Measurements from ENCODE around the gene CNTNAP2.

CNTNAP2 gene

GRCh38 chr7:148135997-148136396 lies 2019.4 kb downstream of the CNTNAP2 start:
- no peak for DNase-seq (ENCODE audit: low read depth in 2 of 2)

- no peak for DNase-seq (ENCODE audit: low read depth in 2 of 2)
Measured at GRCh38 chr7:148142660-148143248, 2026.2 kb downstream of the CNTNAP2 start.

DNA sequence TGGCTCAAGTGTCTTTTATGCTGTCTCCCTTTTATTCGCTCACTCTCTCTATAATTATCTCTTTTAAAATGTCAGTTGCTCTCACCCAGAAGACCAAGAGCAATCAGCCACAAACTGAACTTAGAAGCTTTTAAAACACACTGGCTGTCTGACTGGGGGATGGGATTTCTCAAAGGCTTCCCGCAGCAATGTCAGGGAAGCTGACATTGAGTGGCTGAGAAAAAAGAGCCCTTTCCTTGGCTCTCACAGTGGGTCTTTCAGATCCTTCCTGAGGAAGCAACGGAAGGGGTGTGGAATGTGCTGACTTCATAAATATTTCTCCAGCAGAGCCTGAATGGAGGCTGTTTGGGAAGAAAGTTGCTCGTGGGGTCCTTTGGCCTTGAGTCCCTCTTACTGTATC lies 2028.2 kb downstream of the CNTNAP2 start:
- DNase-seq (ENCODE audit: low read depth in 2 of 2), result no peak

DNA sequence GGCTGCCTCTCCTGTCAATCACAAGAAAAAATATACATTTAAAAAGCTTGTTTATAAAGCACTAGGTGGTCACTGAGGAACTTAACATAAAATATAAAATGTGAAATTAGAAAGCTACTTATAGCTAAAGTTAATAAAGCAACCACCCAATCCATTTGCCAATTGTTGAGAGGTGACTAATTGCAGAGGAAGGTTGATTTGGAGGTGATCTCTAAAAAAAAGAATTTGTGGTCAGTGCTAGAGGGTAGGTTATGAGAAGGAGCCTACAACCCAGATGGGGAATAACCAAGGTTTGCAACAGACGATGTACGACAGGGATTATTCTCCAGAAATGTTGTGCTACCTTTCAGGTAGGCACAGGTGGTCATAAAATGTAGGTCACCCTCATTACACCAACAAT lies 2029.7 kb downstream of the CNTNAP2 start:
- DNase-seq (ENCODE audit: low read depth in 2 of 2), result no peak

- no peak for DNase-seq (ENCODE audit: low read depth in 2 of 2)
Measured at GRCh38 chr7:148147438-148147837, 2030.8 kb downstream of the CNTNAP2 start.

DNA sequence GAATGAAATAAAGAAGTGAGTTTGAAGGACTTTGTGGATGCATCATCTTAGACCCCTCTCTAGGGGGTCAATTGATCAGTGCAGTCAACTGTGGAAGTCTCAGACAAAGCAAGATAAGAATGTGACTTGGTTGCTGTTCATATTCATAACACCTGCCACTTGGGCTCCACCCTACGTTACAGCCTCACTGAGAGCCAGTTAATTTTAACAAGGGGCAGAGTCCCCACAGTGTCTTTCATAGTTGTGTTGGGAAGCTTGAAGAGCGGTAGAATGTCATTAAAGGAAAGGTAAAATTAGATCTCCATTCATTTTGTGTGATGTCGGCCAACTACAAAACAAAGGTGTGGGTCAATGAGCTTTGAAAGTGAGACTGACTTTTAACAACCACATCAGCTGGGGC lies 2031.9 kb downstream of the CNTNAP2 start:
- no peak for DNase-seq (ENCODE audit: low read depth in 2 of 2)

- DNase-seq (ENCODE audit: low read depth in 2 of 2), result no peak
Measured at GRCh38 chr7:148149730-148150129, 2033.1 kb downstream of the CNTNAP2 start.

- no peak for DNase-seq (ENCODE audit: low read depth in 2 of 2)
Measured at GRCh38 chr7:148151778-148152177, 2035.2 kb downstream of the CNTNAP2 start.

DNA sequence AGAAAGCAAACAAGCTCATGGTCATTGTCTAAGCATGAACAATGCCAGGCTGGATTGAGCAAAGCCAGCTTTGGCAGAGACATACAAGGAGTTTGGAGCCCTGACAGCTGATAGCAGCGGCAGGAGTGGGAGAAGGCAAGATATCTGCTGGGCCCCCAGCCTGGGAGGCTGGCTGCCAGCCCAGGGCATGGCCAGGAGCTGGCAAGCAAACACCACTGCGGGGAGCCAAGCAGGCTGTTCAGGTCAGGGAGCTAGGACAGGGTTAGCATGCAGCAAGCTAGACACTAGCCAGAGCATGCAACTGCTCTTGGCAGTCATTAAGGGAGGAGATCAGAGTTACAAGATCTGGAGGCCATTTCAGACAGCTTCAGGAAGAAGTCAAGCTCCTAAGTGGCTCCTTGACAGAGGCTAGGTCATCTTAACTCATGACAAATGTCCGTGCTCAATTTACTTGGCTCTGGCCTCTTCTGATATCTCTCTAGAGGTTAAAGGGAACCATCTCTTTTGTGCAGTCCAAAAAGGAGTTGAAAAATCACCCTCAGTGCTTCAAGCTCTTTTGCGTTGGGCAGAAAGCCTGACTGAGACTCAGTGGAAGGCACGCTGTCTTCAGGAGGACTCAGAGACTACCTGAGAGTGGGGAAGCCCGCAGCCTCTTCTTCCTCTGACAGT lies 2037.1 kb downstream of the CNTNAP2 start:
- no peak for DNase-seq (ENCODE audit: low read depth in 2 of 2)

- DNase-seq (ENCODE audit: low read depth in 2 of 2), result no peak
Measured at GRCh38 chr7:148155000-148155399, 2038.4 kb downstream of the CNTNAP2 start.

DNA sequence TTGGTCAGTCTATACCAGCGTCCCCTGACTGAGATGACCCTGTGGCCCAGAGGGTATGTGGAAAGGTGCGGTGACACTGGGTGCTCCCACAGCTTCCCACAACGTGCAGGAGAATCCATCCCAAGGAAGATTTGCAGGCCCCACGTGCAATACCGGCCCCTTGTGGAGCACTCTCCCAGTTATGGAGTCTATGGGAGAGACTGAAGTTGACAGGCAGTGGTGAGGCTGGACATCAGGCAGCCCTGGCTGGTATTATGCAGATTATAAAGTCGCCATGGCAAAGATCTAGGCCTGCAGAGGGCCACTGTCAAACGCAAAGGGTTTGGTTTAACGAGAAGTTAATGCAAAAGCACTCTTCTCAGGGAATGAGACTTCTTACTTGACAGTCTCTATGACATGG lies 2039.2 kb downstream of the CNTNAP2 start:
- DNase-seq (ENCODE audit: low read depth in 2 of 2), result no peak

- no peak for DNase-seq (ENCODE audit: low read depth in 2 of 2)
Measured at GRCh38 chr7:148156233-148156632, 2039.6 kb downstream of the CNTNAP2 start.

GRCh38 chr7:148159331-148159730 lies 2042.7 kb downstream of the CNTNAP2 start:
- DNase-seq (ENCODE audit: low read depth in 2 of 2), result no peak

DNA sequence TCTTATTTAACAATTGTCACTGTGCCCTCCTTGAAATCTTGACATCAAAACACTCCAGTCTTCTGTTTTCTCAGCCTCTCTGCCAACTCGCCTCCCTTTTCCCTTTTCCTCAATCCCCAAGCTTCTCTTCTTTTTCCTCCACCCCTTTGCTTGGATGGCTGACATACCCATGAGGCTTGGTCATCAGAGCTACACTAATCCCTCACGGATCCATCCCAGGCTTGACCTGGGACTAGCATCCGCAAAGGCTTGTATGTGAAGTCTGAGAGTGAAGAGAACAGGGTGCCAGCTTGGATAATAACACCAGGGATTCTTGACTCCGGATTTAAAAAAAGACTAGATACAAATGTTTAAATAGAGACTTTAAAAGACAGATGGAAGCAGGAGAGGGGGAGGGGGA lies 2045.2 kb downstream of the CNTNAP2 start:
- no peak for DNase-seq (ENCODE audit: low read depth in 2 of 2)

GRCh38 chr7:148162808-148163207 lies 2046.2 kb downstream of the CNTNAP2 start:
- no peak for DNase-seq (ENCODE audit: low read depth in 2 of 2)

- DNase-seq (ENCODE audit: low read depth in 2 of 2), result no peak
Measured at GRCh38 chr7:148163246-148163645, 2046.6 kb downstream of the CNTNAP2 start.

DNA sequence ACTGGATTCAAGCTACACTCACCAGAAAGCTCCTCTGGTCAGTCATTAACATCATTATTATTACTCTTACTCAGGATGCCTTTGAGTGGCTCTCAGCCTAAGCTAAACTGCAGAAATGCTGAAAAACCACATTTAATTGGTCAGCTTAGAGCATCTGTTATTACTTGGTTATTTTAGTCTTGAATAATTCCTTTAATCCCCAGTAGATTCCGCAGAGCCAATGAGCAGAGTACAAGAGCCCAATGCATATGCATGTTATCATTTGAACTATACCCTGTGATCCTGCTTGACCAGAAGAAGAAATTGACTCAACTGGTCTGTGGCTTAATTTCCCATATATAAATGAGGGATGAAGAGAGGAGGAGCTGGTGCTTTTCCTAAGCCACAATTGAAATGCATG lies 2056.3 kb downstream of the CNTNAP2 start:
- DNase-seq (ENCODE audit: low read depth in 2 of 2), result no peak

DNA sequence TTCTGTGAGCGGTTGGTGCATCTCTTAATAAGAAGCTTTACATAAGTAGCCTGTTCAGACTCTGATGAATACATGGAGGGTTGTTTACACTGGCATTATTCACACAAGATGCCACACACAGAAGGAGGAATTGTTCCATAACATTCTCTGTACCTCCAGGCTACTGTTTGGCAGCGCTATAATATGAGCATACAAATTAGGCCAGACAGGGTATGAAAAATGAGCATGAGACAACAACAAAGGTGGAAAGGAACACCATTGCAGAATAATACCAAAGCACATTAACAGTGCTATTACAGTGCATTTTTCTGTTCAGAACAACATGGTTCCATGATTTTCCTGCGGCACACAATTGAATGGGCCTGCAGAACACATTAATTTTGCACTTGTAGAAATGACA lies 2056.8 kb downstream of the CNTNAP2 start:
- DNase-seq (ENCODE audit: low read depth in 2 of 2), result no peak

GRCh38 chr7:148174376-148174775 lies 2057.8 kb downstream of the CNTNAP2 start:
- DNase-seq (ENCODE audit: low read depth in 2 of 2), result no peak

- DNase-seq (ENCODE audit: low read depth in 2 of 2), result no peak
Measured at GRCh38 chr7:148175512-148175911, 2058.9 kb downstream of the CNTNAP2 start.

DNA sequence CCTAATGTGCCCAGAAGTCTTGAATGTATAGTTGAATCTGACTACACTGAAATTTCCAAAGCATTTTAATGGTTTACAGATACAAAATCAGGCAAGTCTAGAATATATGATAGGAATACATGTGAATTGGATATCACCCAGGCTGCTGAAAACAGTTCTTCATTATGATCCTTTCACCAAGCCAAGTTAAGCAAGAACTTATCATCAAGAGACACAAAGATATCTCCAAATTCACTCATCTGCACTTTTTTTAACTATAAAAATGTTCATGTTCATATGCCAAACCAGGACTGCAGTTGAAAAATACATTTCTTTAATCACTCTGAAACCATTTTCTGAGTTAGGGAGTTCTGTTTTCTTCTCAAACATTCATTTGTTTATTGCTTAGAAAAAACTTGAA lies 2061.4 kb downstream of the CNTNAP2 start:
- DNase-seq (ENCODE audit: low read depth in 2 of 2), result no peak

DNA sequence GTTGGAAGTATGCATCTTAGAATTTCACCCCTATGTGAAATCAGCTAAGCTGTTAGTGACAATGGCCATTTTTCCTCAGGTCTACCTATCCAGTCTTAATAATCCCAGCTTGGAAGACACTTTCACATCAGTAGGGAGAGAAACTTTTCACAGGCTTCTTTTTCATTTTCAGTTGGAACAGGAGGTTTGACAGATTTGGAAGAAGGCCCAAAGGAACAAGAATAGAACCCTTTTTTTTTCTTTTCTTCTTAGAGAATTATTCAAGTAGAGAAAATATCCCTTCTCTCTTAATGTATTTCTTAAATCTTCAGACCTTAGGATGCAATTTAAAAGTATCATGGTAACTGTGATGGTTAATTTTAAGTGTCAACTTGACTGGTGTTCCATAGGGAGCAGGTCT lies 2063.5 kb downstream of the CNTNAP2 start:
- no peak for DNase-seq (ENCODE audit: low read depth in 2 of 2)

GRCh38 chr7:148182264-148182663 lies 2065.7 kb downstream of the CNTNAP2 start:
- DNase-seq (ENCODE audit: low read depth in 2 of 2), result no peak

- DNase-seq (ENCODE audit: low read depth in 2 of 2), result no peak
Measured at GRCh38 chr7:148185041-148185440, 2068.4 kb downstream of the CNTNAP2 start.

Measured in activated CD4-positive, alpha-beta T cell treated with anti-CD3 and anti-CD28 coated beads for 24 hours (primary cell).